GM12873 (cell line): ENCODE measurements around the gene SLC44A4.

Experiments used
- CTCF ChIP-seq: IDR thresholded peaks from 2 replicates; pipeline ENCODE4 v1.5.1; 2012; ENCODE audit warnings: low read depth, mild to moderate bottlenecking, moderate library complexity, low read length, control low read depth; ENCODE audit not compliant: insufficient read depth; ENCODE audit errors: missing control alignments

SLC44A4 gene

GRCh38 chr6:31905041-31905440, 26.2 kb upstream of the SLC44A4 start:
- no peak for TF ChIP-seq CTCF

- no peak for TF ChIP-seq CTCF
Observed at GRCh38 chr6:31903957-31904356, 25.2 kb upstream of the SLC44A4 start.

GRCh38 chr6:31901953-31902643, 23.3 kb upstream of the SLC44A4 start, which contains the start of gene ZBTB12:
ZBTB12 (minus strand) TSS chr6:31902086; CDS start chr6:31901305, 781 bp downstream.
- no peak for TF ChIP-seq CTCF

- TF ChIP-seq CTCF = no peak
Observed at GRCh38 chr6:31901415-31901952, 22.7 kb upstream of the SLC44A4 start.

GRCh38 chr6:31900917-31901414, 22.2 kb upstream of the SLC44A4 start:
- no peak for TF ChIP-seq CTCF

GRCh38 chr6:31899882-31900722, 21.3 kb upstream of the SLC44A4 start:
- TF ChIP-seq CTCF = no peak

- TF ChIP-seq CTCF = no peak
Observed at GRCh38 chr6:31899215-31899614, 20.4 kb upstream of the SLC44A4 start.
